HL-60 (cell line): ENCODE results near the gene FOXO1.

Experiments used
- DNase-seq, 2 experiments: peaks; one replicate each; pipeline ENCODE4 v3.0.0-alpha.2; 2010 to 2020; ENCODE audit warnings: low read depth in 1 of 2, low spot score in 1 of 2
- H3K27ac ChIP-seq: fragments of 250-450 bp; sonication (Bioruptor Pico); replicated peaks from 2 replicates; pipeline ENCODE4 v1.5.1; 2020; ENCODE audit warnings: mild to moderate bottlenecking, moderate library complexity
- H3K27me3 ChIP-seq: fragments of 250-450 bp; sonication (Bioruptor Pico); 2 replicates; pipeline ENCODE4 v1.5.1; 2021; ENCODE audit warnings: mild to moderate bottlenecking, moderate library complexity; ENCODE audit not compliant: insufficient read depth, poor library complexity, severe bottlenecking
- H3K4me3 ChIP-seq: replicated peaks from 2 replicates; pipeline ENCODE4 v1.5.1; 2011; ENCODE audit warnings: mild to moderate bottlenecking, control low read depth, low read length; ENCODE audit not compliant: insufficient read depth
- CTCF ChIP-seq: IDR thresholded peaks from one replicate; pipeline ENCODE4 v1.5.1; 2011; ENCODE audit warnings: low read length, control low read depth, inconsistent platforms; ENCODE audit not compliant: insufficient read depth
- GABPA ChIP-seq: IDR thresholded peaks from 2 replicates; pipeline ENCODE4 v1.6.1; 2012; ENCODE audit warnings: low read depth
- POLR2AphosphoS5 ChIP-seq: IDR thresholded peaks from 2 replicates; pipeline ENCODE4 v1.6.1; 2012; ENCODE audit warnings: low read depth
- SPI1 ChIP-seq: IDR thresholded peaks from 2 replicates; pipeline ENCODE4 v1.6.1; 2012; ENCODE audit warnings: low read depth, mild to moderate bottlenecking, borderline replicate concordance
- TF ChIP-seq, protein P1 (sequence below): IDR thresholded peaks from 2 replicates; pipeline ENCODE4 v1.6.1; 2012; ENCODE audit warnings: low read depth; ENCODE audit not compliant: insufficient replicate concordance

Gene FOXO1

DNA sequence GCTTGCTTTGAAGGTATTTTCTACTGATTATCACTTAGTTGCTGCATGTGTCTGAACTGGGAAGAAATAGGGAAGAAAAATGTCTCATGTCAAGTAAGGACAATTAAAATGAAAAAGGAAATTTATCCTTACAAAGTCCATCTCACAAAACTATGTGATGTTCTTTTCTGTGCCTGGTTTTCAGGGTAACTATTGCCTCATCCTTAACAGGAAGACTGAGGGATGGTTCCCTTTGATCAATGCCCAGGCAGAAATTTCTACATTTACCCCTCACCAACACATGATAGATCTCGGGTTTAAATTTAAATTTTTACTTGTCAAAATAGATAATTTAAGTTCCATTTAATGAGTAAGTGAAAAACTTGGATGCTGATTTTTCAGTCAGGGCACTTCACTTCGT lies 3.9 kb upstream of the FOXO1 start:
- Histone ChIP-seq H3K27me3 (peaks cover 35% of the 10 kb centered on the region), H3K4me3 (no peak overlapping the region), H3K27ac (no peak overlapping the region)
- DNase-seq: no peak
- TF ChIP-seq, protein P1, sequence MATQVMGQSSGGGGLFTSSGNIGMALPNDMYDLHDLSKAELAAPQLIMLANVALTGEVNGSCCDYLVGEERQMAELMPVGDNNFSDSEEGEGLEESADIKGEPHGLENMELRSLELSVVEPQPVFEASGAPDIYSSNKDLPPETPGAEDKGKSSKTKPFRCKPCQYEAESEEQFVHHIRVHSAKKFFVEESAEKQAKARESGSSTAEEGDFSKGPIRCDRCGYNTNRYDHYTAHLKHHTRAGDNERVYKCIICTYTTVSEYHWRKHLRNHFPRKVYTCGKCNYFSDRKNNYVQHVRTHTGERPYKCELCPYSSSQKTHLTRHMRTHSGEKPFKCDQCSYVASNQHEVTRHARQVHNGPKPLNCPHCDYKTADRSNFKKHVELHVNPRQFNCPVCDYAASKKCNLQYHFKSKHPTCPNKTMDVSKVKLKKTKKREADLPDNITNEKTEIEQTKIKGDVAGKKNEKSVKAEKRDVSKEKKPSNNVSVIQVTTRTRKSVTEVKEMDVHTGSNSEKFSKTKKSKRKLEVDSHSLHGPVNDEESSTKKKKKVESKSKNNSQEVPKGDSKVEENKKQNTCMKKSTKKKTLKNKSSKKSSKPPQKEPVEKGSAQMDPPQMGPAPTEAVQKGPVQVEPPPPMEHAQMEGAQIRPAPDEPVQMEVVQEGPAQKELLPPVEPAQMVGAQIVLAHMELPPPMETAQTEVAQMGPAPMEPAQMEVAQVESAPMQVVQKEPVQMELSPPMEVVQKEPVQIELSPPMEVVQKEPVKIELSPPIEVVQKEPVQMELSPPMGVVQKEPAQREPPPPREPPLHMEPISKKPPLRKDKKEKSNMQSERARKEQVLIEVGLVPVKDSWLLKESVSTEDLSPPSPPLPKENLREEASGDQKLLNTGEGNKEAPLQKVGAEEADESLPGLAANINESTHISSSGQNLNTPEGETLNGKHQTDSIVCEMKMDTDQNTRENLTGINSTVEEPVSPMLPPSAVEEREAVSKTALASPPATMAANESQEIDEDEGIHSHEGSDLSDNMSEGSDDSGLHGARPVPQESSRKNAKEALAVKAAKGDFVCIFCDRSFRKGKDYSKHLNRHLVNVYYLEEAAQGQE: no peak
- no peak for TF ChIP-seq SPI1
- TF ChIP-seq CTCF: no peak
- TF ChIP-seq POLR2AphosphoS5: no peak
- no peak for TF ChIP-seq GABPA

GRCh38 chr13:40668335-40668734 lies 1.9 kb upstream of the FOXO1 start:
- H3K4me3 ChIP-seq: no peak overlapping the region
- H3K27ac ChIP-seq: no peak overlapping the region
- TF ChIP-seq SPI1 (no peak), GABPA (no peak), CTCF (peak; percentile 17), POLR2AphosphoS5 (no peak)
- TF ChIP-seq, protein P1: no peak
- DNase-seq: peak in 1 of 2 experiments; percentile 28
- peaks cover 44% of the 10 kb centered on the region for H3K27me3 ChIP-seq

DNA sequence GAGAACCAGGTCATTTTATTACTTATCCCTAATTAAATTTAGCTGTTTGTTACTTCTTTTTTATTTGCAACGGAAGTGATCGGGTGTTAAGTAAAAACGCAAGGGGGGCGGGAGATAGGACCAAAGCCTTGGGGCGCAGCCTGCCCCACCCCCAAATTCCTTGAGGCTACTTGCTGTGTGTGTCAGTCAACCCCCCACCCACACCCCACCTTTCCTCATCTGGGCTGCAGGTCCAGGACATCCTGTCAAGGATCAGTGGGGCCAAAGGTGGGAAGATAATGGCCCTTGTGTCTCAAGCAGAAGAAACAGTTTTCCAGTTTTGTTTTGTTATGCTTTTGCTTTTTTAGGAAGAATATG lies 1.2 kb upstream of the FOXO1 start:
- no peak overlapping the region for H3K27ac ChIP-seq
- TF ChIP-seq SPI1 (no peak), CTCF (no peak), POLR2AphosphoS5 (no peak)
- H3K4me3 ChIP-seq: peak overlapping the region; percentile 61

DNA sequence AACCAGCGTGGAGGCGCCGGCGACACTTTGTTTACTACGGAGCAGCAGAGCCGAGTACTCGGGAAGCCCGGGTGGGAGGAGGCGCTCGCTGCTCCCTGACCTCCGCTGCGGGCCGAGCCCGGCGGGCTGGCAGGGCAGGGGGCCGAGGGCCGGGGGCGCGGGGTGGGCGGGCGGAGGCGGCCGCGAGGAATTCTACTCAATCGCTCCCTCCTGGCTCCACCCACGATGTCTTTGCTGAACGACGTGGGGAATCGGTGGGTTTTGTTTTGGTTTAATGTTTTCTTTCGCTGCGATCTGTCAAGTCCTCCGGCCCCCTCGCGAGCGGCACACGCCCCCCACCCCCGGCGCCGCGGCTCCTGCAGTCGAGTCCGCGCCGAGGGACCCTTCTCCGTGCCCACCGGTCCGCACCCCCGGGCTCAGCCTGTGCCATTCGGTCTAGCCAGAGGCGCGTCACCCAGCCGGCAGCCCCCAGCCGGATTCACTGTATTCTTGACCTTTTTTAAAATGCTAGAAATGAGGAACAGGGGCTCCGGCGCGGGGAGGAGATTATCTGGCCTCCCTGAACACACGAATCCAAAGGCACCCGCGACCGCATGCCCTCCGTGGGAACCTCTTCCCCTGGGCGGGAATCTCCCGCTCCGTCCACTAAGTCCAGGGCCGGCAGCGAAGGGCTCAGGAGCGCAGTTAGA lies 636 bp upstream of the FOXO1 start:
- Histone ChIP-seq H3K4me3 (peak overlapping the region; percentile 61), H3K27me3 (peaks cover 47% of the 10 kb centered on the region), H3K27ac (no peak overlapping the region)
- peak in 1 of 2 experiments; percentile 45 for DNase-seq
- TF ChIP-seq GABPA: no peak
- TF ChIP-seq POLR2AphosphoS5: no peak
- TF ChIP-seq, protein P1: no peak
- no peak for TF ChIP-seq CTCF
- peak; percentile 82 for TF ChIP-seq SPI1

More for the DNA sequence above, 1.2 kb upstream of the FOXO1 start:
- DNase-seq: no peak
- peaks cover 48% of the 10 kb centered on the region for H3K27me3 ChIP-seq
